OCI-LY1 (cell line): ENCODE measurements around the gene CHST15.

Source experiments
- H2AFZ ChIP-seq: fragments of 200-600 bp; sonication (generic), shearing (Covaris generic); 2 replicates; pipeline ENCODE4 v1.6.0; 2014; ENCODE audit warnings: antibody characterized with exemption, mild to moderate bottlenecking, low read length
- H3F3A ChIP-seq: fragments of 200-600 bp; sonication (generic), shearing (Covaris generic); 2 replicates; pipeline ENCODE4 v1.6.0; 2014; ENCODE audit warnings: mild to moderate bottlenecking, antibody characterized with exemption, low read length, moderate library complexity; ENCODE audit not compliant: insufficient read depth
- H3K27ac ChIP-seq: fragments of 200-600 bp; sonication (generic); 2 replicates; pipeline ENCODE4 v1.5.1; 2014; ENCODE audit warnings: low read length, mixed run types, mild to moderate bottlenecking, low read depth; ENCODE audit not compliant: poor library complexity, severe bottlenecking
- H3K27me3 ChIP-seq: fragments of 200-600 bp; sonication (generic); 2 replicates; pipeline ENCODE4 v1.6.0; 2014; ENCODE audit warnings: antibody characterized with exemption, mild to moderate bottlenecking, low read length, moderate library complexity; ENCODE audit not compliant: insufficient read depth
- H3K36me3 ChIP-seq: fragments of 200-600 bp; sonication (generic); 2 replicates; pipeline ENCODE4 v1.6.1; 2014; ENCODE audit warnings: mild to moderate bottlenecking, antibody characterized with exemption, low read length, moderate library complexity, mixed read lengths; ENCODE audit not compliant: insufficient read depth
- H3K4me1 ChIP-seq: fragments of 200-600 bp; sonication (generic); 2 replicates; pipeline ENCODE4 v1.5.1; 2014; ENCODE audit warnings: mild to moderate bottlenecking, low read length, moderate library complexity; ENCODE audit not compliant: insufficient read depth, severe bottlenecking
- H3K4me2 ChIP-seq: fragments of 200-600 bp; sonication (generic), shearing (Covaris generic); 2 replicates; pipeline ENCODE4 v1.6.1; 2014; ENCODE audit warnings: low read length
- H3K4me3 ChIP-seq: fragments of 200-600 bp; sonication (generic); 2 replicates; pipeline ENCODE4 v1.5.1; 2014; ENCODE audit warnings: low read length, low read depth, mild to moderate bottlenecking, mixed read lengths; ENCODE audit not compliant: poor library complexity, severe bottlenecking
- H3K79me2 ChIP-seq: fragments of 200-600 bp; shearing (Covaris generic); 2 replicates; pipeline ENCODE4 v1.6.1; 2016; ENCODE audit warnings: mixed run types, low read length, mixed read lengths; ENCODE audit not compliant: insufficient read depth
- H3K9ac ChIP-seq: fragments of 200-600 bp; sonication (generic), shearing (Covaris generic); 2 replicates; pipeline ENCODE4 v1.6.1; 2014; ENCODE audit warnings: mild to moderate bottlenecking, low read length, mixed read lengths
- H3K9me2 ChIP-seq: fragments of 200-600 bp; sonication (generic), shearing (Covaris generic); 2 replicates; pipeline ENCODE4 v1.6.1; 2014; ENCODE audit warnings: low read depth, mild to moderate bottlenecking, low read length, mixed read lengths
- H3K9me3 ChIP-seq: fragments of 200-600 bp; shearing (Covaris generic); 2 replicates; pipeline ENCODE4 v1.6.1; 2014; ENCODE audit warnings: low read length, mixed read lengths
- H4K20me1 ChIP-seq: fragments of 200-600 bp; sonication (generic), shearing (Covaris generic); 2 replicates; pipeline ENCODE4 v1.6.0; 2016; ENCODE audit warnings: mild to moderate bottlenecking, low read length; ENCODE audit not compliant: insufficient read depth
- CTCF ChIP-seq: fragments of 200-600 bp; sonication (generic), shearing (Covaris generic); IDR thresholded peaks from 2 replicates; pipeline ENCODE4 v1.5.1; 2017; ENCODE audit warnings: mild to moderate bottlenecking, antibody characterized with exemption, low read length, moderate library complexity, mixed read lengths
- EZH2 ChIP-seq: fragments of 200-600 bp; sonication (generic), shearing (Covaris generic); IDR thresholded peaks from 2 replicates; pipeline ENCODE4 v1.8.0; 2017; ENCODE audit warnings: borderline replicate concordance, mixed run types, mild to moderate bottlenecking, antibody characterized with exemption, low read length, moderate library complexity, mixed read lengths

The CHST15 gene

GRCh38 chr10:124086097-124086710 is 7.2 kb downstream of the CHST15 start:
- no peak overlapping the region for H3K27ac ChIP-seq
- H3K79me2 ChIP-seq = no peaks in the 10 kb centered on the region
- no peaks in the 10 kb centered on the region for H3K9me3 ChIP-seq
- TF ChIP-seq CTCF (no peak), EZH2 (no peak)
- H3K4me3 ChIP-seq = no peak overlapping the region
- H3F3A ChIP-seq = no peaks in the 10 kb centered on the region
- peaks cover 11% of the 10 kb centered on the region for H3K36me3 ChIP-seq
- H4K20me1 ChIP-seq = no peaks in the 10 kb centered on the region
- H3K27me3 ChIP-seq = no peaks in the 10 kb centered on the region
- peaks cover 98% of the 10 kb centered on the region for H3K4me1 ChIP-seq
- peak overlapping the region; percentile 40 for H3K4me2 ChIP-seq
- H3K9me2 ChIP-seq = no peaks in the 10 kb centered on the region
- H3K9ac ChIP-seq = no peak overlapping the region
- H2AFZ ChIP-seq = no peak overlapping the region

GRCh38 chr10:124085680-124086079 is 7.7 kb downstream of the CHST15 start:
- Histone ChIP-seq H3K9ac (no peak overlapping the region), H3K4me2 (peak overlapping the region; percentile 40; the same call in 1 of the 2 replicates), H3K27ac (no peak overlapping the region), H3F3A (no peaks in the 10 kb centered on the region), H2AFZ (no peak overlapping the region), H3K36me3 (peaks cover 11% of the 10 kb centered on the region), H3K4me3 (no peak overlapping the region), H3K9me3 (no peaks in the 10 kb centered on the region), H3K9me2 (no peaks in the 10 kb centered on the region), H3K4me1 (peaks cover 98% of the 10 kb centered on the region), H3K27me3 (no peaks in the 10 kb centered on the region), H3K79me2 (no peaks in the 10 kb centered on the region), H4K20me1 (no peaks in the 10 kb centered on the region)
- TF ChIP-seq CTCF = no peak
- TF ChIP-seq EZH2 = no peak

GRCh38 chr10:124084708-124085107 is 8.7 kb downstream of the CHST15 start:
- no peaks in the 10 kb centered on the region for H3F3A ChIP-seq
- no peaks in the 10 kb centered on the region for H3K79me2 ChIP-seq
- TF ChIP-seq CTCF (no peak), EZH2 (no peak)
- peak overlapping the region; percentile 40; the same call in 1 of the 2 replicates for H3K4me2 ChIP-seq
- no peaks in the 10 kb centered on the region for H3K9me2 ChIP-seq
- no peak overlapping the region for H2AFZ ChIP-seq
- H3K27ac ChIP-seq = peak overlapping the region; percentile 98
- H3K36me3 ChIP-seq = peaks cover 7% of the 10 kb centered on the region; the same call in 1 of the 2 replicates
- H3K9me3 ChIP-seq = no peaks in the 10 kb centered on the region
- H3K9ac ChIP-seq = peak overlapping the region; percentile 18; the same call in 1 of the 2 replicates
- H3K27me3 ChIP-seq = no peaks in the 10 kb centered on the region
- no peaks in the 10 kb centered on the region for H4K20me1 ChIP-seq
- H3K4me1 ChIP-seq = peaks cover 98% of the 10 kb centered on the region
- H3K4me3 ChIP-seq = peak overlapping the region; percentile 15
